HG02943 (cell line): ENCODE measurements around the gene VPS45.
"Not testable (repeated sequence)": the region's sequence is repeated elsewhere in the genome, so short reads cannot be mapped to it uniquely, and the experiment has no call there.

Experiments
- ATAC-seq: cut with Tn5 transposase; IDR thresholded peaks from one replicate; pipeline ENCODE4 v1.9.1; 2021; ENCODE audit warnings: mild to moderate bottlenecking, low read depth, moderate library complexity; ENCODE audit not compliant: unreplicated experiment

The VPS45 gene

DNA sequence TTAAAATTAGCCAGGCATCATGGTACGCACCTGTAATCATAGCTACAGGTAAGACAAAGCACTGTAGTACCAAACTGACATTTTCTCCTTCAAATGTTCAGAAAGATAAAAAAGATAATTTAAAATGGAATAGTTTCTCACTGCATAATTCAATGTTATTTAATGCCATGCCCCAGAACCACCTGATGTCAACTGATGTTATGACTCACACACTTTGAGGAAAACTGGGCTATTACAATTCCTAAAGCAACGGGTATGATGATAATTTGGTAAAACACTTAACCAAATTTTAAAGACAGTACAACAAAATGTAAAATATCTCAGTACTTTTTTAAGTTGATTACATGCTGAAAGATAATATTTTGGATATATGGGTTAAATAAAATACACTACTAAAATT is 59.2 kb downstream of the VPS45 start:
- ATAC-seq = no peak

- no peak for ATAC-seq
Observed at GRCh38 chr1:150127464-150127863, 59.9 kb downstream of the VPS45 start.

DNA sequence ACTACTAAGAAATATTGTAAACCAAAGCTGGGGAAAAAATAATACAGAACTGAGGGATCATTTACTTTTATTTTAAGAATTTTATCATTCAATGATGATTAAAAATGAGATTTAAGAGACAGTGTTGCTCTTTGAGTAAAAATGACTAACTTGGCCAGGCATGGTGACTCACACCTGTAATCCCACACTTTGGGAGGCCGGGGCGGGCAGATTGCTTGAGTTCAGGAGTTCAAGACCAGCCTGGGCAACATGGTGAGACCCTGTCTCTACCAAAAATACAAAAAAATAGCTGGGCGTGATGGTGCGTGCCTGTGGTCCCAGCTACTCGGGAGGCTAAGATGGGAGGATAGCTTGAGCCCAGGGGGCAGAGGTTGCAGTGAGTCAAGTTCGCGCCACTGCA is 60.3 kb downstream of the VPS45 start:
- no peak for ATAC-seq

DNA sequence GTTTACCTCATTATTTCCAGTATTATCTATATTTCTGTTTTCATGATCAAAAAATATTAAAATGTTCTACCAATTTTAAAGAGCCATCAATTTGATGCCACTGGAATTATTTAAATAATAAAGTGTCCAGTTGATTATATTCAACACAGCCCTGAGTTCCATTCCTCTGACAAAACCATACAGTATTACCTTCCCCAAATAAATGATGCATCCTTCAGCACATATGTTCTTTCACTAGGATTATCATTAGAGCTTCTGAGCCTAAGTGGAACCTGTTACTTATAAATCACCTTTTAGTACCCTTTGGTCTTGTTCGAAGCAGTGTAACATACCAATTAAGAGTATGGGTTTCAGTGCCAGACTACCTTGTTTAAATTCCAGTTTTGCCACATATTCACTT is 64.8 kb downstream of the VPS45 start:
- no peak for ATAC-seq

DNA sequence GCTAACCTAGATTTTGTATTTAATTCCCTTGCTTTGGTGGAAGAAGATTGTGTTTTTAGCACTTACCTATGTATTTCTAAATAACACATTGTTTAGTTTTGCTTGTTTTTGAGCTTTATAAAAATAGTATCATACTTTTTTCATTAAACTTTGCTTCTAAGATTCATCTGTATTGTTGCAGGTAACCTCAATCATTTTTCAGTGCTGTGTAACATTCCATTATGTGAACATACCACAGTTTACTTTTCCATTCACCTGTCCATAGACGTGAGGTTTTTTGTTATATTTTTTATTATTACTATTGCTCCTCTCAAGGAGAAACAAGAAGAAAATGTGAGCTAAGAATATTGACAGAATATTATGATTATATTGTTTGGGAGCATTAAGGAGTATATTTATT is 67.0 kb downstream of the VPS45 start:
- ATAC-seq = no peak

GRCh38 chr1:150135400-150135799 is 67.8 kb downstream of the VPS45 start:
- not testable (repeated sequence) for ATAC-seq

- no peak for ATAC-seq
Observed at GRCh38 chr1:150138044-150138443, 70.5 kb downstream of the VPS45 start.

DNA sequence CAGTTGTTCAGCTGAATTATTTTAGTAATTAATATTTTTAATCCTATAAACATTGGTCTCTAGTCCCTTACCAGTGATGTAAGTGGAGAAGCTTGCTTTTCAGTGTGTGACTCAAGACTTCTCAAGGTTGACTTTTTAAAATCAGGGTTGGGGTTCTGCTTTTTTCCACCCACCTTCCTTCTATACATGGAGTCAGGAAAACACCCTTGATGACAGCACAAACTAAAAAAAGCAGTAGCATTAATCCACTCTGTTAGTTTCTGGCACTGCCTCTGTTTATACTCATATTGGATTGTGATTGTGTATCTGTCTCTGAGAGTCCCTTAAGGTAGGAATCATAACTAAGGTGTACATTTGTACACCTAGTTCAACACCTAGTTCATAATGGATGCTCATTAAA is 73.9 kb downstream of the VPS45 start:
- ATAC-seq = no peak

DNA sequence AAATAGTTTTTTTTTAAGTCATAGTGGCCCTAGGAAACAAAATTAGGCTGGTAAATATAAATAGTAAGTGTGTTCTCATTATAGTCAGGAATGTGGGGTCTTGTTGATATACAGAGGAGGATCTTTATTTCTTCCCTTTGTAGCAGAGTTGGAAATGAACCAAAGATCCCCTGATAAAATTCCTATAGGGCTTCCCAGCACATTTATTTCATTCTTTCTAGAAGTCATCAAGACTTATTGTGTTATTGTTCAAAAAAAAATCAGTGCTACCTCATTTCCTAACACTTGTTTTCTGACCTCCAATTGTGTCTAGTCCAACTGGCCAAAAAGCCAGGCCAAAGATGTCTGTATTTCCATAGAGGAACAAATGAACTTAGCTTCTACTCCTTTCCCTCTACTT is 74.5 kb downstream of the VPS45 start:
- ATAC-seq = no peak

DNA sequence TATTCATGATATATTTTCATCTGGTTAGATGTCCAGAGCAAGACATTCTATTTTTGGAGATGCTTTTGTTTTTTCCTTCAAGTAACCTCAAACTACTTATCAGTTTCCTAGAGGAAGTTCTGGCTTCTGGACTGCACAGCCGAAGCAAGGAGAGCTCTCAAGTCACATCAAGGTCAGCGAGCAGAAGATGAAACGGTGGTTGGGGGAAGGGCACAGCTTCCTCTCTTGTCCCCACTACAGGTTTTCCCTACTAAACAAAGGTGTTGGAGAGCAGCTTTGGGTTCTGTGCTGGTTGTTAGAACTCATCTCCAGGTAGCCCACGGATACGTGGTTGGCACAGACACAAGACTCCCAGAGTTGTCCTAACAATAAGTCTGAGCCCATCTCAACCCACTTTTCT is 77.0 kb downstream of the VPS45 start:
- no peak for ATAC-seq

GRCh38 chr1:150146016-150146415 is 78.4 kb downstream of the VPS45 start:
- not testable (repeated sequence) for ATAC-seq

- no peak for ATAC-seq
Observed at GRCh38 chr1:150146849-150147542, 79.4 kb downstream of the VPS45 start.

DNA sequence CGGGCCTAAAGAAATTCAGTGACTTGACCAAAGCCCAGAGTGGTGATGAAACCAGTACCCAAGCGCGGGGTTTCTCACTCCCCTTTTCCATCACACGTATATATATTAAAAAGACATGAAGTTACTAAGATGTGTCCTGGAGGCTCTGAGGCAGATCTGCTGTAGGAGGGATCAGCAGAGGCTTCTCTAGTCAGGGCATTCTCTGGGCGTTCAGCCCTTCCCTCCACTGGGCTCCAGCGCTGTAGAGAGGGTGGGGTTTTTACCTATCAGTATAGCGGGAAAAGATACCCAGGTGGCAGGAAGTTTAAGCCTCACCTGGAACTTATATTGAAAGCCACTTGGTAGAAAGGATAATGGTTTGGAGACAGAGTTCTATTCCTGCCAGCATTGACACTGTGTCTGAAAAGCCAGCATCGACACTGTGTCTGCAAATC is 81.3 kb downstream of the VPS45 start:
- ATAC-seq = no peak

DNA sequence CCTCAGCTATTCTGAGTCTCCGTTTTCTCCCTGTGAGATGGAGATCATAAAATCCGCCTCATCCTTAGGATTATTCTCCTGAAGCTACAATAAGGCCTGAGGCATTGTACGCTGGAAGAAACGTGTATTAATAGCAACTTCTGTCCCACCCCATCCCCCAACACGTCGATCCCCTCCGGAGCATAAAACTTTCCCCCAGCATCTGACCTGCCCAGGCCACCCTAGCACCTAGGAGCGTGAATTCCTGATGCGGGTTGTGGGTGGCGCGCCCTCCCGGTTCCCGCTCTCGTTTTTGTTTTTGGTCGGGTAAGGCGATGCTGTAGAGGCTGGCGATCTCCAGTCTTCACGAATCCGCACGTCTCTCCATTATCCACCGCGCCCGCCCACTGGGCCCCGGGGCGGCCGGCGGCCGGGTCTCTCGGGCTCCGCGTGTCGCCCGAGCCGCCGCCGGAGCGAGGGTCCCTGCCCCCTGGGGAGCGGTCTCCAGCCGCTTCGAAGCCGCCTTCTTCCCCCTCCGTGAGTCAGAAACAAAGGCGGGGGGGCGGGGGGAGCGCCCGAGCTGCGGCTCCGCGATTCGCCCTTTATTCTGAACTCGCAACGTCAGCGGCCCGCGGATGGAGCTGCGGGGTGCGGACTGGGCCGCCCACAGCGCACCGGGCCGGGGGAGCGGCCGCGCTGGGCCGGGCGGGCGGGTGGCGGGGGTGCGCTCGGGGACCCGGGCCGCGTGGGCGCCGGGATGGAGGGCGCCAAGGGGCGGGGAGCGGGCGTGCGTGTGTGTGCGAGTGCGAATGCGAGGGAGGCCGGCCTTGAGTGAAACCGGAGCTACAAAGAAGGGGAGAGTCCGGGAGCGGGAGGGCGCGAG is 81.9 kb downstream of the VPS45 start, which contains the start of gene PLEKHO1:
Gene PLEKHO1, plus strand, starts transcription at position 646 of the 862 bp plus-strand sequence. CDS start 342 bp downstream, outside the sequence.
- no peak for ATAC-seq

DNA sequence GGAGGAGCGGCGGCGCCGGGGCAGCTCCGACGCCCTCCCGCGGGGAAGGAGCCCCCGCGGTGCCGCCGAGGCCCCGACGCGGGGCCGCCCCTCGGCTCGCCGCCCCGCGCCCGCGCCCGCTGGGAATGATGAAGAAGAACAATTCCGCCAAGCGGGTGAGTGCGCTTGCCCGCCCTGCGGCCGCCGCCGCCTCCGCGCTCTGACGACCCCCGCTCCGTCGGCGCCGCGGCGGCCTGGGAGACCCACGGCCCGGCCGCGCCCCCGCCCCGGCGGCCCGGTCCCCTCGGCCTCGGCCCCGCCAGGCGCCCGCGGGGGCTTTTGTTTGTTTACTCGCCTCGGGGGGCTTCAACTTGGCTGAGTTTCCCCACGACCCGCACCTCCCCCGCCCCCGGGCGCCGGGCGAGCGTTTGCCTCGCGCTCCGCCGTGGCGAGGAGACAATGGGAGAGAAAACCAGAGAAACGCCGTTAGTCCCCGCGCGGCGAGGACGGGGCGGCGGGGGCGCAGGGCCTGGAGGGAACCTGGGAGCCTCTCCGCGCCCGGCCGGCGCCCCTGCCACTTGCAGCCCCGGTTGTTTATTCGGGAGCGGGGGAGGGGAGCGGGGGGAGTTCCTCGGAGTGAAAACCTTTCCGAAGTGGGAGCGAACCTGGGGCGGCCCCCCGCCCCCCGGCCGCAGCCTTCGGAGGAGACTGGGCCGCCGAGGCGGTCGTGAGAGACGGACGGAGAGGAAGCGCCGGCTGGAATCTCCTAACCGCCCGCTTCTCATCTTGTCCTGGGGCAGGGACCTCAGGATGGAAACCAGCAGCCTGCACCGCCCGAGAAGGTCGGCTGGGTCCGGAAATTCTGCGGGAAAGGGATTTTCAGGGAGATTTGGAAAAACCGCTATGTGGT is 82.8 kb downstream of the VPS45 start:
- no peak for ATAC-seq

- ATAC-seq = no peak
Observed at GRCh38 chr1:150151291-150152181, 84.0 kb downstream of the VPS45 start.

DNA sequence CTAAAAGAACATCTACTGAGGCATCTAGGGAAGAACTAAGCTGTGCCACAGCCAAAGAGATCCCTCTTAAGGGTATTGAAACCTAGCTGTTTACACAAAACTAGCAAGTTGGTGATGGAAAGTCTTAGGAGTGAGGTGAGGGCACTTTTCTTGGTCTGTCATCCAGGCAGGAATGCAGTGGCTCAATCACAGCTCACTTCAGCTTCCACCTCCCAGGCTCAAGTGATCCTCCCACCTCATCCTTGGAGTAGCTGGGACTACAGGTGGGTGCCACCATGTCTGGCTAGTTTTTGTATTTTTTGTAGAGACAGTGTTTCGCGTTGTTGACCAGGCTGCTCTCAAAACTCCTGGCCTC is 84.6 kb downstream of the VPS45 start:
- no peak for ATAC-seq

DNA sequence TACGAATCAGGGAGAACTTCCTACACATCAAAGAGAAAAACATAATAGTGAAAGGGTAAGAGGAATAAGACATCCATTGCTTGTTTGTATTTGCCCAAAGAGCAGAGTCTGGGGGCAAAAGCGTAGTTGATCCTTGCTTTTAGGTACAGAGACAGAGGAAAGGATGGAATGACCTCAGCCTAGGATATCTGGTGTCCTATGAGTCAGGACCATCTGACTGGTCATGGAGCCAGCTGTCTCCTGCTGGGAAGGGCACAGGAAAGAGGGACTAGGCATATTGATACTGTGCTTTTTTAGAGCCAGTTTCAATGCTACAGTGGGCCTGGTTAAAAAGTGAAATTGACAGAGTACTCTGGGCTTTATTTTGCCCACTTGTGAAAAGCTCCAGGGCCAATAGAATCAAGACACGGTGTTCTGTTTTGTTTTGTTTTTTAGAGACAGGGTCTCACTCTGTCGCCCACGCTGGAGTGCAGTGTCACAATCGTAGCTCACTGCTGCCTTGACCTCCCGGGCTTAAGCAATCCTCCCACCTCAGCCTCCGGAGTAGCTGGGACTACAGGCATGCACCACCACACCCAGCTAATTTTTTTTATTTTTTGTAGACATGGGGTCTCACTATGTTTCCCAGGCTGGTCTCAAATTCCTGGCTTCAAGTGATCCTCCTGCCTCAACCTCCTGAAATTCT is 85.3 kb downstream of the VPS45 start:
- ATAC-seq = no peak

DNA sequence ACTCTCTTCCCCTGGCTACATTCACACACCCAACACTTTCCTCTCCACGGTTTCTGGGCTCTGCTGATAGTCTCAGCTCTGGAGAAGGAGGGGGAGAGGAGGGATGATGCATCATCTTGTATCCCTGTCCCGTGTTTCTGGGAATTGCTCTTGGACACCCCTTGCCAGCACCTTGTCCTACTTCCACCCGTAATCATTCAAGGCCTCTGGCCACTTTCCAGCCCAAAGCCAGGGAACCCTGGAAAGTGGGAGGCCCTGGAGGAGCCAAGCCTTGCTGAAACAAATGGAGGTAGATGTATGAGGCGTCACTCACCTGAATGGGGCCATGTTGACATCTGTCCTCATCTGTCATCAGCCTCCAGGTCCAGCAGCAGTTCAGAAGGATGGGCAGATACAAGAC is 86.6 kb downstream of the VPS45 start:
- ATAC-seq = no peak
